Measurements from ENCODE around the gene VDR. TPM values are rescaled to one million over a fixed set of nuclear protein-coding genes. Genes with fewer than 3 reads are reported as not detected.

Gene VDR
- total RNA-seq, 1 donor: 32.2 TPM

- TF ChIP-seq, protein P1, sequence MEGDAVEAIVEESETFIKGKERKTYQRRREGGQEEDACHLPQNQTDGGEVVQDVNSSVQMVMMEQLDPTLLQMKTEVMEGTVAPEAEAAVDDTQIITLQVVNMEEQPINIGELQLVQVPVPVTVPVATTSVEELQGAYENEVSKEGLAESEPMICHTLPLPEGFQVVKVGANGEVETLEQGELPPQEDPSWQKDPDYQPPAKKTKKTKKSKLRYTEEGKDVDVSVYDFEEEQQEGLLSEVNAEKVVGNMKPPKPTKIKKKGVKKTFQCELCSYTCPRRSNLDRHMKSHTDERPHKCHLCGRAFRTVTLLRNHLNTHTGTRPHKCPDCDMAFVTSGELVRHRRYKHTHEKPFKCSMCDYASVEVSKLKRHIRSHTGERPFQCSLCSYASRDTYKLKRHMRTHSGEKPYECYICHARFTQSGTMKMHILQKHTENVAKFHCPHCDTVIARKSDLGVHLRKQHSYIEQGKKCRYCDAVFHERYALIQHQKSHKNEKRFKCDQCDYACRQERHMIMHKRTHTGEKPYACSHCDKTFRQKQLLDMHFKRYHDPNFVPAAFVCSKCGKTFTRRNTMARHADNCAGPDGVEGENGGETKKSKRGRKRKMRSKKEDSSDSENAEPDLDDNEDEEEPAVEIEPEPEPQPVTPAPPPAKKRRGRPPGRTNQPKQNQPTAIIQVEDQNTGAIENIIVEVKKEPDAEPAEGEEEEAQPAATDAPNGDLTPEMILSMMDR (IDR thresholded peaks at IDR 0.05; ENCODE audit: extremely low read depth, low read depth, low read length): no peak
- Histone ChIP-seq H3K27ac (ENCODE audit: low read depth, low read length) (no peak overlapping the region), H4K20me1 (ENCODE audit: insufficient read depth, low read length) (no peaks in the 10 kb centered on the region), H3K4me2 (ENCODE audit: insufficient read depth, low read length) (no peak overlapping the region), H3K4me3 (ENCODE audit: insufficient read depth, low read length) (no peak overlapping the region), H2AFZ (ENCODE audit: low read length) (no peak overlapping the region), H3K79me2 (ENCODE audit: insufficient read depth, low read length) (no peaks in the 10 kb centered on the region), H3K36me3 (ENCODE audit: insufficient read depth, low read length) (peaks cover 49% of the 10 kb centered on the region), H3K4me1 (ENCODE audit: insufficient read depth, low read length) (no peaks in the 10 kb centered on the region), H3K9me3 (ENCODE audit: low read depth, low read length) (no peaks in the 10 kb centered on the region), H3K27me3 (ENCODE audit: insufficient read depth, low read length) (no peaks in the 10 kb centered on the region)
- DNase-seq (ENCODE audit: insufficient read length, low spot score, missing footprints): no peak
Observed at GRCh38 chr12:47856094-47856493, 48.7 kb downstream of the VDR start.

DNA sequence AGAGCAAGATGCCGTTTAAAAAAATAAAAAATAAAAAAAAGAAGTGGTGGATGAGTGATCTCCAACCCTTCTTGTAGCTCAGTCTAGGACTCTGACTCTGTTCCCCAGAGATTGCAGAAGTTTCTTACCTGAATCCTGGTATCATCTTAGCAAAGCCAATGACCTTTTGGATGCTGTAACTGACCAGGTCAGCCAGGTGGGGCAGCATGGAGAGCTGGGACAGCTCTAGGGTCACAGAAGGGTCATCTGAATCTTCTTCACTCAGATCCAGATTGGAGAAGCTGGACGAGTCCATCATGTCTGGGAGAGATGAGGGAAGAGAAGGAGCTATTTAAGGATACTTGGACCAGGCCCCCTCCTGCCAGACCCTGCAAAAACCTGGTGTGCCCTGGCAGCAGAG is 49.3 kb downstream of the VDR start:
- no peaks in the 10 kb centered on the region for H3K9me3 ChIP-seq (ENCODE audit: low read depth, low read length)
- no peaks in the 10 kb centered on the region for H3K4me1 ChIP-seq (ENCODE audit: insufficient read depth, low read length)
- no peak overlapping the region for H3K4me2 ChIP-seq (ENCODE audit: insufficient read depth, low read length)
- H2AFZ ChIP-seq (ENCODE audit: low read length): no peak overlapping the region
- DNase-seq (ENCODE audit: insufficient read length, low spot score, missing footprints): no peak
- peaks cover 46% of the 10 kb centered on the region for H3K36me3 ChIP-seq (ENCODE audit: insufficient read depth, low read length)
- no peaks in the 10 kb centered on the region for H3K79me2 ChIP-seq (ENCODE audit: insufficient read depth, low read length)
- H3K27ac ChIP-seq (ENCODE audit: low read depth, low read length): no peak overlapping the region
- H4K20me1 ChIP-seq (ENCODE audit: insufficient read depth, low read length): no peaks in the 10 kb centered on the region
- H3K4me3 ChIP-seq (ENCODE audit: insufficient read depth, low read length): no peak overlapping the region
- H3K27me3 ChIP-seq (ENCODE audit: insufficient read depth, low read length): no peaks in the 10 kb centered on the region
- TF ChIP-seq, protein P1 (IDR thresholded peaks at IDR 0.05; ENCODE audit: extremely low read depth, low read depth, low read length): no peak

GRCh38 chr12:47854531-47854930 is 50.3 kb downstream of the VDR start:
- Histone ChIP-seq H4K20me1 (ENCODE audit: insufficient read depth, low read length) (no peaks in the 10 kb centered on the region), H3K9me3 (ENCODE audit: low read depth, low read length) (no peaks in the 10 kb centered on the region), H3K27me3 (ENCODE audit: insufficient read depth, low read length) (no peaks in the 10 kb centered on the region), H3K79me2 (ENCODE audit: insufficient read depth, low read length) (no peaks in the 10 kb centered on the region), H3K27ac (ENCODE audit: low read depth, low read length) (no peak overlapping the region), H2AFZ (ENCODE audit: low read length) (no peak overlapping the region), H3K36me3 (ENCODE audit: insufficient read depth, low read length) (peaks cover 46% of the 10 kb centered on the region), H3K4me1 (ENCODE audit: insufficient read depth, low read length) (no peaks in the 10 kb centered on the region), H3K4me3 (ENCODE audit: insufficient read depth, low read length) (no peak overlapping the region), H3K4me2 (ENCODE audit: insufficient read depth, low read length) (no peak overlapping the region)
- TF ChIP-seq, protein P1 (IDR thresholded peaks at IDR 0.05; ENCODE audit: extremely low read depth, low read depth, low read length): no peak
- no peak for DNase-seq (ENCODE audit: insufficient read length, low spot score, missing footprints)

- Histone ChIP-seq H4K20me1 (ENCODE audit: insufficient read depth, low read length) (no peaks in the 10 kb centered on the region), H3K36me3 (ENCODE audit: insufficient read depth, low read length) (peaks cover 43% of the 10 kb centered on the region), H3K9me3 (ENCODE audit: low read depth, low read length) (no peaks in the 10 kb centered on the region), H3K27ac (ENCODE audit: low read depth, low read length) (no peak overlapping the region), H3K4me3 (ENCODE audit: insufficient read depth, low read length) (no peak overlapping the region), H3K4me1 (ENCODE audit: insufficient read depth, low read length) (no peaks in the 10 kb centered on the region), H3K79me2 (ENCODE audit: insufficient read depth, low read length) (no peaks in the 10 kb centered on the region), H2AFZ (ENCODE audit: low read length) (no peak overlapping the region), H3K4me2 (ENCODE audit: insufficient read depth, low read length) (no peak overlapping the region), H3K27me3 (ENCODE audit: insufficient read depth, low read length) (no peaks in the 10 kb centered on the region)
- no peak for DNase-seq (ENCODE audit: insufficient read length, low spot score, missing footprints)
- TF ChIP-seq, protein P1 (IDR thresholded peaks at IDR 0.05; ENCODE audit: extremely low read depth, low read depth, low read length): no peak
Observed at GRCh38 chr12:47852096-47852571, 52.7 kb downstream of the VDR start.

Data from osteoblast (primary cell).